Stimulated activated naive CD4-positive, alpha-beta T cell (primary cell): Measurements from ENCODE around the gene MRPL14.

ENCODE experiments used
- DNase-seq, 6 experiments: peaks; one replicate each; lab custom pipeline; 2025; lab: John Stamatoyannopoulos, UW

Gene MRPL14

DNA sequence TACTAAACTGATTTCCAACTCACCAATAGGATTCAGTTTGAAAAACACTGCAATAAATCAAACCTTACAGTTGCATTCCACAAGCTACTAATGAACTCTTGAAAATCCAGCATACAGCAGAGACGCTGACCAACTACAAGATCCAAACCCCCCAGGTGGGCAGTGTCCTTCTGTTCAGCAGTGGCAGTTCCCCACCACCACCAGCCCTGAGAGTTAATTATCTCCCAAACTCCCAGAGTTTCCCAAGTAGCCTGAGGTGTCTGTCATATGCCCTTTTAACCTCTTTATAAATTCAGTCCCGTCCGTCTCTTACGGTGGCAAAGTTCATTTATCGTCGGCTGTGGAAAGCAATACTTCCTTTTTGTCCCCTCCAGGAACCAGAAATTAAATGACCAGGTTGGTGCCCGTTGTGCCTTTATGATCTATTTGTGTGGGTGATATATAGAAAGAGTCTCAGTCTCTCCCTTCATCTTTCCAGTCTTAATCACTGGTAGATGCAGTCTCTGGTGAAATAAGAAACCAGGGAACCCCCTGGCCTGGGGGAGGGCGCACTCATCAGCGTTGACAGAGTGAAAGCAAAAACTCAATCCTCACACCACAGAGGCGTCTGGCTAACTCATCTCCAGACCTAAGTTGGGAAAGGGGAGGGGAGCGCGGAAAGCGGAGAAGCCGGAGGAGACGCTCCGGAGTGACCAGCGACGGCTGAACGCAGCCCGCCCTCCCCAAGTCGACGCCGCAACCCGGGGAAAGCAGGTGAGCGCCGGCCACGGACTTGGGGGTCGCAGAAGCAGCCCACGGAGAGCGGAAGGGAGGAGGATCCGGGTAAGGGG lies 717 bp downstream of the MRPL14 start:
- DNase-seq, result peak; percentile 33 to 61 (median 58)

DNA sequence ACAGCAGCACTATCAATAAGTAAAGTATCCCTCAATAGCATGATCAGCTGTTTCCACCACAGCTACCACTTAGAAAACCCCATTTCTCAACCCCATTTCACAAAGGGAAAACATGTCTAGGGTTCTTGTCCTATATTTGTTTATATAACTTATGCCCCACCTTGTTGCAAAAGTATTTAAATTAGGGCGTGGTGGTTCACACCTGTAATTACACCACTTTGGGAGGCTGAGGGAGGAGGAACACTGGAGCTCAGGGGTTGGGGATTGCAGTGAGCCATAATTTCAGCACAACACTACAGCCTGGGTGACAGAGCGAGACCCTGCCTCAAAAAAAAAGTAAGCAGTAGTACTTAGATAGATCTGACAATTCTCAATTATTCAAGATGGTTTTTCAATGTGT lies 3.7 kb downstream of the MRPL14 start:
- no peak for DNase-seq

- DNase-seq, result peak in 2 of 6 experiments; percentile 3 to 4
These were observed 4.5 kb downstream of the MRPL14 start for GRCh38 chr6:44122801-44123200.

DNA sequence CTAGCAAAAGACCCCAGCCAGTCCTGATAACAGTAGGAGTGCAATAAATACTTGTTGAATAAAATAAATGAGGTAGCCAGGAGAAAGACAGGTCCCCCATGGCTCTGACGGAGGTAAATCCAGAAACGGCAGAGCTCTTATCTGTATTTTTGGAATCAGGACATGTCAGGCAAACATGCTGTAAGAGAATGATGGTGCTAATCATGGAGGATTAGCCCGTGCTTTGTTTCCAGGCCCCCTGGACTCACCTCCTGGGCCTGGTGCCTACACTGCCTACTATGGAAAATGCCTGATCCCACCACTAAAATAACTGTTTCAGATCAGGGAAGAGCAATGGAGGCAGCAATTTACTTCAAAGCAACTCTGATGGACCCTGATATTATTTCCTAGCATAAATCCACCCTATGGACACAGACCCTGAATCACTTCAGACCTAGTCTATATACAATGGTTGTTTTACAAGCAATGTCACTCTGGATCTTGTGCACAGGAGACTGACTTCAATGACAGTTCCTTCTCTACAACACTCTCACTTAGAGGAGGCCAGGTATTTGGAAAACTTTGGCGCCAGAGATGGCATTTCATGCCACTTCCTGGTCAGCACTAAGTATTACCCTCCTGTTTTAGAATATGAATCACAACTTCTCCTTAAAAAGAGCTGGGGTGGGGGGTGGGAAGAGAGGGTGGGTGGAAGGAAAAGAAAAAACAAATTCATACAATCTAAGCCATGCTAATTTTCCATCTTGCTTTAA lies 6.4 kb downstream of the MRPL14 start:
- DNase-seq, result no peak

DNA sequence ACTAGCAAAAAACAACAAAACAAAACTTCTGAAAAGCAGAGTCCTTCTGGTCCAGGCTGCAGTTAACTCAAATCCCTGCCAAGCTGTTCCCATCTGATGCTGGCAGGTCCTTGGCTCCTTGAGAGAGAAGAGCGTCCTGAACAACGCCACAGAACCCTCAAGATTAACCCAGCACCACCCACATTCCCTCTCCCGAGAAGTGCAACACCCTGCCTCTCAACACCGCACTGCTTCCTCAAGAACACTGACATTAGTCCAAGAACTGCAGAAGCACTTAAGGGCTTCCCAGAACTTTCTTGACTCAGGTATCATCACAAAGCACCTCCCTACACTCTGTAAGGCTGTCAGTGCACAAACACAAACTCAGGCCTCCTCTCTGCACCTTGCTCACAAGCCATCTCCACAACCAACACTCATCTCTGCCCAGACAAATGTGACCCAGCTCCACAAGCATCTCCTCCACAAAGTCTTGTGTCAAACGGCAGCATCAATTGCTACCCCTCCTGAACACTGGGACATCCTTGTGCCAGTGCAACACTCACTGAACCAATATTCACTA lies 7.5 kb downstream of the MRPL14 start:
- DNase-seq, result no peak

DNA sequence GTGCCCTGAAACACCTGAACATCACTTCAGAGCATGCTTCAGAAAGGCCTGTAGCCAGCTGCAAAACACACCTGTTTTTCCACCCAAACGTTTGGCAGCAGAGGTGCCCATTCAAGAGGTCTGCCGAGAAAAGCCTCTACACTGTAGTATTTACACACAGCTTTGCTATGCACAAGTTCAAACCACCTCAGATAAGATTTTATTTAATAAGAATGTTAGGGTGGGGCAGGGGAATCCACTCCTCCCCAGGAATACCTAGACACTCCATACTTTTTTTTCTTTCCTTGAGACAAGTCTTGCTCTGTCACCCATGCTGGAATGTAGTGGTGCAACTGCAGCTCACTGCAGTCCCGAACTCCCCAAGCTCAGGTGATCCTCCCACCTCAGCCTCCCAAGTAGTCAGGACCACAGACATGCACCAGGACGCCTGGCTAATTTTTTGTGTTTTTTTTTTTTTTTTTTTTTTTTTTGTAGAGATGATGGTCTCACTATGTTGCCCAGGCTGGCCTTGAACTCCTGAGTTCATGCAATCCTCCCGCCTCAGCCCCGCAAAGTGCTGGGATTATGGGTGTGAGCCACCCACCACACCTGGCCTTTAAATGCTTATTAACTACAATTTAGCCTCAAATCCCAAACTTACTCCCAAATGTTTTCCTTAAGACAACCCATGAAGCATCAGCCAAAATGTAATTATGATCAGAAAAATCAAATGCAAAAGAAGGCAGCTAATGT lies 9.7 kb downstream of the MRPL14 start:
- no peak for DNase-seq

DNA sequence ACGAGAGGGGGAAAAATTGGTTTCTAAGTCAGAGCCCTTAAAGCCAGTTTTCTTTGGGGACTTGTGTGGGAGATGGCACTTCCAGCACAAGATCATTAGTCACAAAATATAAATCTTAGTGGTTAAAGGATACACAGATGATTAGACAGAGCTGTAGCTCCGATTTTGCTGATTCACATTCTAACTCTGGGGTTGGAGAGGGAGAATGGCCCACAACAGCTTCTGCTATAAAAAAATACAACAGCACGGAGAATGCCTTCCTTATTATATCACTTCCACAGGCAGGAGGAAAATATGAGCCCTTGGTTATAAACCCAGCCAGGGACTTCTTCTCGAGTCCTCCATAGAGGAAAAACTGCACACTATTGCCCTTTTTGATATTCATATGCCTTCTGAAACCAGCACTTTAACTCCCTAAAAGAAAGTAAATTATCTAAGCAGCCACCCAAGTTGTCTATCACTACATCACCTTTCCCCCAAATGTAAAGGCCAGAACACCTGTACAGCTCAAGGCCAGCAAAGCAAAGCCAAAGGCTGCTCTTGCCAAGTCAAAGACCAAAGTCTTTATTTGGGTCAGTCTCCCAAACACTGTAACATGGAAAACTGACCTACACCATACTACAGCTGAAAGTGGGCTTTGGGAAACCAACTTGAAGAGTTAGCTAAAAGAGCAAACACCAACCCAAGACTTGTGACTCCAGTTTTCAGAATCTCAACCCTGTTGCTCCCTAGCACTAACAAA lies 10.4 kb downstream of the MRPL14 start:
- DNase-seq, result no peak

DNA sequence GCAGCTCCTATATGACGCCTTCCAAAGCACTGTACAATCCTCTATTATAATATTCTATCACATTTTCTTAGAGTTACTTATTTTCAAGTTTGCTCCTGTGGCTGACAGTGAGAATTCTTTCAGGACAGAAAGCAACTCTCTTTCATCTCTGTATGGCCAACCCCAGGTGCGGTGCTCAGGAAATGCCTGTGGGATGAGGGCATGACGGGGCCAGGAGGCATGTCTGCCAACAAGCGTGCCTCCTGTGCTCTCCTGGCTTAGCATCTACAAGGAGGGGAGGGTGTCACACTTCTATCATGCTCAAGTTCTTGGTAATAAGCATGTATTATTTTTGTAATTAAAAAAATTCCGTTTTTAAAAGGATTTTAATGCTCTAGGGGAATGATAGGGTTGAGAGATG lies 11.4 kb downstream of the MRPL14 start:
- DNase-seq, result no peak

DNA sequence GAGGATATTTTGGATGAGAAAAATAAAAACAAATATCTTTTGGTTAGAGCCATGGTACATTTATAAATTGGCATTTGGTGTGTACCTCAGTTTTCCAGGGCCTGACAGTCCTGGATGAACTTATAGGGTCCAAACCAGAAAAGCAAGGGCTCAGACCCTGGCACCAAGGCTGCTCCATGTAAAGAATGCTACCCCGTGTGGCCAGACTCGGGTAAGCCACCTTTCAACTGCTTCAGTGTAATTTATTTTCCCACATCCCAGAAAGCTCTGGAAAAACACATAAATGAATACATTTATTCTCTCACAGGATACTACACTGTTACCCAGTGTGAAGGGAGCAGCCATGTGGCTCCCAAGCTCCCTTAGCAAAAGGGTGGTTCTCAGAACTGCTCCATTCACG lies 13.8 kb downstream of the MRPL14 start:
- DNase-seq, result no peak

DNA sequence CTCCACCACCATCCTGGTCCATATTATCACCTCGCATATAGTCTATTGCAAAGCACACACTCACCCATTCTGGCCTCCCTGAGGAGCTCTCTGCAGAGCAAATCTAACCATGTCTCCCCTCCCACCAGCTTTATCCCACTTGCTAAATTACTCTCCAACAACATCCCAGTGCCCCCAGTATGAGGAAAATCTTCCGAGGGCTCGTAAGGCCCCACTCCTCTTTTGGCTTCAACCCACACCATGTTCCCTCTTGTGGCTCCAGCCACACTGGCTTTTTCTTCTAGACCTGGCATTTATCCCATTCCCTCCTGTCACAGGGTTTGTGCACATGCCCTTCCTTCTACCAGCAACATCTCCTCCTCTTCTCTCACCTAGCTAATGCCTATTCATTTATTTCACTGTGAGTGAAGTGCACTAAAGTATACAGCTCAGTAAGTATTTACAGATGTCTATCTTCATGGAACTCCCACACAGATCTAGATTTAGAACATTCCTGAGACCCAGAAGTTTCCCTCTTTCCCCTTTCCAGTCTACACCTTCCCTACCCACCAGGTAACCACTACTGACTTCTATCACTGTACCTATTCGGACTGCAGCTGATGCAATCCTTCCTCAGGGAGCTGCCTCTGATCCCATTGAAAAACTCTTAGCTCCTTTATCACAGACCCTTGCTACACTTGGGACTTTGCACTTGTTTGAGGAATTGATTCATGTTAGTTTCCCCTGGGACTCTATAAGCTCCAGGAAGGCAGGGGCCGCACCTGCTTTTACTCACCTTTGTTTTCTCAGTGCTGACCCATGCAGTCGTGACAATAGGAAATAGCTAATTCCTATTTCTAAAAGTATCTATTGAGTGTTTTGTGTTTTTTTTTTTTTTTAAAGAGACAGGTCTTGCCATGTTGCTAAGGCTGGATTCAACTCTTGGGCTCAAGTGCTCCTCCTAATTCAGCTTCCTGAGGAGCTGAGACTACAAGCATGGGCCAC lies 15.5 kb downstream of the MRPL14 start:
- DNase-seq, result no peak

DNA sequence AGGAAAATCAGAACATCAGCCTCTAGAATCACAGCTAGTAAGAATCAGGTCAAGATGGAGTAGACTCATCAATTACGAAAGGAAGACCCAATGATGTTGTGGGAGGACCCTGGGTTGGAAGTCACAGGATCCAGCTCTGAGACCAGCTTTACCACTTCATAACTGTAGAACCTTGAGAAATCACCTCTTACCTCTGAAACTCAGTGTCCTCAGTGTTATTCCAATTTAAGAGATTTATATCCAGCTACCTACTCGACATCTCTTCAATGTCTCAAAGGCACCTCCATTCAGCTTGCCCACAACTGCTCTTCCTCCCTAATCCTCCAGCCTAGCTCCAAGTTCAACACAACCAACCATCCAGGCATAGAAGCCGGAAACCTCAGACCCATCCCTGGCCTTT lies 16.3 kb downstream of the MRPL14 start:
- no peak for DNase-seq

GRCh38 chr6:44110005-44110676 lies 17.1 kb downstream of the MRPL14 start:
- DNase-seq, result no peak

GRCh38 chr6:44109212-44109611 lies 18.0 kb downstream of the MRPL14 start:
- DNase-seq, result no peak

GRCh38 chr6:44108471-44108870 lies 18.8 kb downstream of the MRPL14 start:
- DNase-seq, result no peak

- DNase-seq, result no peak
These were observed 20.2 kb downstream of the MRPL14 start for GRCh38 chr6:44107017-44107416.

- DNase-seq, result no peak
These were observed 21.1 kb downstream of the MRPL14 start for GRCh38 chr6:44105993-44106740.

DNA sequence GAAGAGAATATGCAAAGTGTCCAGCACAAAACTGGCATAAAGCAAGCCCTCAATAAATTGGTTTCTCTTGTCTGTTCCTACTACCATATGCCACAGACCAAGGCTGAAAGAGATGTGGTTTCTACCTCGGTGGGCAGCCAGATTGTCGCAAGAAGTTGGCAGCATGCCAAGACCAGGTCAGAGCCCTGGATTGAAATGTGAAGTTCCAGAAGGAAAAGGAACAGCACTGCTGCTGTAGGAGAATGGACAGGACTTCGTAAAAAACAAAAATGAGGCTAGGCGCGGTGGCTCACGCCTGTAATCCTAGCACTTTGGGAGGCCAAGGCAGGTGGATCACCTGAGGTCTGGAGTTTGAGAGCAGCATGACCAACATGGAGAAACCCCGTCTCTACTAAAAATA lies 22.1 kb downstream of the MRPL14 start:
- no peak for DNase-seq

GRCh38 chr6:44104481-44105021 lies 22.7 kb downstream of the MRPL14 start:
- no peak for DNase-seq

DNA sequence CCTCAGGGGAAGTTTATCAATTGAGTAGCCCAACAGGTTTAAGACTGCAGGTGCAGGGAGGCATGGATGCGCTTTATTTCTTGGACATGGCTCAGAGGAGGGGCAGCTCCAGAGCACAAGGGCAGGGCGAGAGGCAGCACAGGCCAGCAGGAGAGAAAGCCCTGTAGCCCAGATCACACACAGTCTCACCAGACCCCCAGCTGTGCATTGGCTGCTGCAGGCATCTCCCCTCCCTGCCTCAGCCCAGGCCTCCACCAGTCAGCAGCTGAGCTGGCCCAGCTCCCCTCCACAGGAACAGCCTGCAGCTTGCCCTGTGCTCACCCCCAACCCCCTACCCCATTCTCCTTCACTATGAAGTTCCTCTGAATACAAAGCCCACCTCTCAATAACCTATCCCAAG lies 24.7 kb downstream of the MRPL14 start:
- DNase-seq, result no peak
